Breast epithelium (tissue), 3 donors: ENCODE results near the gene XPNPEP1.

Experiments used
- POLR2A ChIP-seq: fragments of 450-650 bp; IDR thresholded peaks from one replicate; pipeline ENCODE4 v1.6.1; 2016; ENCODE audit warnings: antibody characterized with exemption, mild to moderate bottlenecking, moderate library complexity
- POLR2AphosphoS5 ChIP-seq, 3 donors: sonication (generic); formaldehyde crosslinking; IDR thresholded peaks; one replicate each; pipeline ENCODE4 v1.6.1; 2017; ENCODE audit warnings: antibody characterized with exemption in 3 of 3
- TF ChIP-seq, protein P1 (sequence below), 3 donors: fragments of 450-650 bp; IDR thresholded peaks; one replicate each; pipeline ENCODE4 v1.5.1; 2016 to 2017; ENCODE audit warnings: antibody characterized with exemption in 3 of 3, mild to moderate bottlenecking in 3 of 3, moderate library complexity in 3 of 3

DNA sequence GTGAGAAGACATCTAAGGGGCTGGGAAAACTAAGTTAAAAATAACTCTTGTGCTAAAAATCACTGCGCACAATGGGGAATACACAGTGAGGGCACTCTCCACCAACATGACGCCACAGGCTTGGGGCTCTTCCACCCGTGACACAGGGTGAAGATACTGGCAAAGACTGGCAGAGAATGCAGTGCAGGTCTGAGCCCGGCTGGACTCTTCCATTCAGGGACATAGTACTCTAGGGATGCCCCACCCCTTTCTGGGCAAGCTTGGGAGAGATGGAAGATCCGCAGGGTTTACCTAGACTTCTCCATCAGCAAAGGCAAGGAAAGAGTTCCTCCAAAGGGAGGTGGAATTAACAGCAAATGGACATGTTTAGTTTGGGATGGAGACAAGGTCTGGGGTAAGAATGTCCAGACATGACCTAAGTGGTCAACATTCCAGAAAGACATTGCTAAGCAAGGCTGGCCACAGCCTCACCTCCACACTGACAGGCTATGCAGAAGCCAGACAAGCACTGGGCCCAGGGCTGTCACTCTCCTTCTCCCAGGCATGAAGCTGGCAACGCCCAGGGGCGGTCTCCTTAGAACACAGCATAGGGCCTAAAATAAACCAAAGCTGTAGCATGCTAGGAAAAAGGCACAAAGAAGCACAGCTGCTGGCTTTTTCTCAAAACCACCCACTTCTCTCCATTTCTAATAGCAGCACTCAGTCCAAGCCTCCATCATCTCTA is 28.1 kb downstream of the XPNPEP1 start:
- no peak for TF ChIP-seq POLR2AphosphoS5 (IDR thresholded peaks at IDR 0.05)
- TF ChIP-seq, protein P1, sequence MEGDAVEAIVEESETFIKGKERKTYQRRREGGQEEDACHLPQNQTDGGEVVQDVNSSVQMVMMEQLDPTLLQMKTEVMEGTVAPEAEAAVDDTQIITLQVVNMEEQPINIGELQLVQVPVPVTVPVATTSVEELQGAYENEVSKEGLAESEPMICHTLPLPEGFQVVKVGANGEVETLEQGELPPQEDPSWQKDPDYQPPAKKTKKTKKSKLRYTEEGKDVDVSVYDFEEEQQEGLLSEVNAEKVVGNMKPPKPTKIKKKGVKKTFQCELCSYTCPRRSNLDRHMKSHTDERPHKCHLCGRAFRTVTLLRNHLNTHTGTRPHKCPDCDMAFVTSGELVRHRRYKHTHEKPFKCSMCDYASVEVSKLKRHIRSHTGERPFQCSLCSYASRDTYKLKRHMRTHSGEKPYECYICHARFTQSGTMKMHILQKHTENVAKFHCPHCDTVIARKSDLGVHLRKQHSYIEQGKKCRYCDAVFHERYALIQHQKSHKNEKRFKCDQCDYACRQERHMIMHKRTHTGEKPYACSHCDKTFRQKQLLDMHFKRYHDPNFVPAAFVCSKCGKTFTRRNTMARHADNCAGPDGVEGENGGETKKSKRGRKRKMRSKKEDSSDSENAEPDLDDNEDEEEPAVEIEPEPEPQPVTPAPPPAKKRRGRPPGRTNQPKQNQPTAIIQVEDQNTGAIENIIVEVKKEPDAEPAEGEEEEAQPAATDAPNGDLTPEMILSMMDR (IDR thresholded peaks at IDR 0.05) = no peak
- no peak for TF ChIP-seq POLR2A
